Glomerular visceral epithelial cell (primary cell): ENCODE results near the gene TET2.

Experiments
- DNase-seq: peaks from one replicate; pipeline ENCODE4 v3.0.0-alpha.2; 2016; ENCODE audit errors: extremely low spot score

TET2 gene

GRCh38 chr4:105140684-105141490 lies 5.8 kb upstream of the TET2 start:
- DNase-seq: peak; percentile 26

DNA sequence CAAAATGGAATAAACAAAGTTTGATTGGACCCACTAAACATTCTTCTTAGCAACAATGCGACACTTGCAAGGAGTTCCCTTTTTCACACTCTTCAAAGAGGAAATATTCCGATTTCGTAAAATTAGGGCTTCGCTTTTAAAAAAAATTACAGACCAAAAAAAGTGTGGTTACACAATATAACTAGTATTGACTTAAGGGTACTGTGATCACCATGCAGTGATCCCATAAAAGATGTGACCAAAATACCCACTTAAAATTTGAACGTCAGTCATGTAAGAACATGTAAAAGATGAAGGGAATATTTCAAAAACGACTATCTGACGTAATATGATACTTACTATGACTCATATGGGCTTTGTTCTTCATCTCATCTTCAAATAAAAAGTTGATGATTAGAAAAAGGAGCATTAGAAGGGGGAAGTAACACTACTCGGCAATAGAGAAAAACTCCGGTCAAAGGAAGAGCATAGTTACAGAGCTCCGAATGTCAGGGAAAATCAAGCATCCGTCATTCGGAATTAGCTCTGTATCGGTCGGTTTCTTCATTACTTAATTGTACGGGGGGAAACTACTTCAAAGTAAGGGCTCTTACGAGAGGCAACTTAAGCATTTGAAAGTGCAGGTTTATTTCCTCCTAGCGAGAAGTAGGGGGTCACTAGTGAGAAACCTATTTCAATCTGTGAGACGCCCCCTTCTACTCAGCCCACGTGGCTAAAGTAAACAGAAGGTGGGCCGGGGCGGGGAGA lies 1.3 kb upstream of the TET2 start:
- no peak for DNase-seq

- no peak for DNase-seq
These were observed 787 bp upstream of the TET2 start for GRCh38 chr4:105145903-105146275.

DNA sequence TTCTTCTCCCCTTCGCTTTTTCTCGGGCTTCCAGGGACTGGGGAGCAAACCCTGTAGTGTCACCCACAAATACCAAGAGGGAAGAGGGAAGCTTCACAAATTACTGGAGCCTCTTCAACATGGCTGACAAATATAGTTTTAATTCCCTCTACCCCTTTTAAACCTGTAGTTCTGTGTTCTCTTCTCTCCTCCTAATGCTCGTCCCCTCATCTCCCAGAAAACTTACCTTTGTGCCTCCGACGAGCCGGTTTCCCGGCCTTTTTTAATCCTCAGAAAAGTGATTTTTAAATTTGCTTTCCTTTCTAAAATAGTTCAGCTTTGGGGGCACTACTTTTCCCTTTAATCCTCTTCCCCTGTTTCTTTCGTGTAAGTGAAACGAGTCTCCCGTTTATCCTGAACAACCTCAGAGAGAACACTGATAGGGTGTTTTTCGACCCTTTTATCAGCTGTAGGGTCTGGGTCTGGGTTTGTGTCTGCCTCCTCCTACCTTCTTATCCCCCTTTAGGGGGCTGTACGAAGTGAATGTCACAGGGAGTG lies 408 bp downstream of the TET2 start:
- DNase-seq: no peak

DNA sequence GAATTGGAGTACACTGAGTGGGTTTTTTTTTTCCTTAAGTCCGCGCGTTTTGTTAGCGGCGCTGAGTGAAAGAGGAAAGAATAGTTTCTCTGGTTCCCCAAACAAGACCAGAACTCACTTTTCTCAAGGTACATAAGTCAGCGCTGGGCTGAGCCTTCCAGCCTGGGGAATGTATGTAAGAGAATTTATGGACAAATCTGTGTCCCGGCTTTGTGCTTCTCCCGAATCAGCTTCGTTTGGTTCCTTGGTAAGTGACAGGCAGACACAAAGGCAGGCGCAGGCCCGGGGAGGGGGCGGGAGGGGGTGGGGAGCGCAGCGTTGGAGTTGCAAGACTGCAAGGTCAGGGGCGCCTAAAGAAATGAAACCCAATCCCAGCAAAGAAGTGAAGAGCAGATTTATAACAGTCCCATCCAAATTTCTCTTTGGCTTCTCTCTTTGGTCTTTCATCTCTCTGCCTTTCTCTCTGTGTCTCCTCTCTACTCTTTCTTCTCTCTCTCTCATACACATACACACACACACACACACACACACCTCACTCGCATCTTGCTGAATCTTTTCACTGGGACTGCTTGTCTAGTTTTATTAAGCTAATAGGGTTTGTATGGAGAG lies 981 bp downstream of the TET2 start:
- peak; percentile 46 for DNase-seq

DNA sequence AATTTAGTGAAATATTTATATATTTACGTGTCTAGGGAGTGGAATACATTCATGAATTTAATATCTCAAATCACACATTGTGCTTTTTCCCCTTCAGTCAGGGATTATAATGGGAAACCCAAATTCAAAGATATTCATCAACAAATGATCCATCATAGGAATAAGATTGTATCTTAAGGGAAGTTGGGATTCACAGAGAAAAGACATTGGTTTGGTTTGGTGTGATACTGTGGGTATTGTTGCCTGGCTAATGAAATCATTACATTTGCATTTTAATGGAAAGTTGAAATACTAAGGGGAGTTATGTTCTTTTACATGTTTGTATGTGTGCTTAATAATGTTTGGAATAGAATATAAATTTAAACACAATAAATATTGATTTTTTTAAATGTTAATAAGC lies 1.7 kb downstream of the TET2 start:
- DNase-seq: no peak

DNA sequence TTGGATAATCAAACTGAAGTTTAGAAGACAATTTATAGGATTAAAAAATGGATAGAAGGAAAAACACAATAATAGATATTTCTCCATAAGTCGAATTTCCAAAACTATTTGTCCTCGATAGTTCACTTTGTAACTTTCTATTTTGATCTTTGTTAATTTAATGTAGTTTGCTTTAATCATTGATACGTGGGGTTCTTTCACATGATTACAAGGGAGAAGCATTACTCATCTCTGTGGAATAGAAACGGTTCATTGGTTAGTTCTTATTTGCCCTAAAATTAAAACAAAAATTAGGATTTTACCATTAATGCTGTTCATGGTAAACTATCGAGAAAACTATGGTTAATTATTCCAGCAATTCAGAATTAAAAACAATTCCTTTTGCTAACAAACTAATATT lies 2.1 kb downstream of the TET2 start:
- no peak for DNase-seq

DNA sequence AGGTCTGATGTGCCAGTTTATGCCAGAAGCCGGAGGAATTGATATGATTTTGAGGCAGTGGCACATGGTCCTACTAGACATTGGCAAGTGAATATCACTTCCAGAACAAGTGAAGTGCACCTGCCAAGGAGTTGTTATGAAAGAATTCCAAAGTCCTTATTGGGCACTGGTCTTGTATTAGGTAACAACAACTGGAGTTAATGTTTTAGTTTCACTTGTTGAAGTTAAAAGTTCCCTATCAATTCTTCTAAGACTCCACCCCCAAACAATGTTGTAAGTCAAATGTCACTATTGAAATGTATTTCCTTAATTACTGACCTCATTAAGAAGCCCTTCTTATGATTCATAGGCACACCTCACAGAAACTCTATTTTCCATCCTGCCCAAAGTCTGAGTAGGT lies 3.1 kb downstream of the TET2 start:
- no peak for DNase-seq

- no peak for DNase-seq
These were observed 3.8 kb downstream of the TET2 start for GRCh38 chr4:105150503-105150902.

DNA sequence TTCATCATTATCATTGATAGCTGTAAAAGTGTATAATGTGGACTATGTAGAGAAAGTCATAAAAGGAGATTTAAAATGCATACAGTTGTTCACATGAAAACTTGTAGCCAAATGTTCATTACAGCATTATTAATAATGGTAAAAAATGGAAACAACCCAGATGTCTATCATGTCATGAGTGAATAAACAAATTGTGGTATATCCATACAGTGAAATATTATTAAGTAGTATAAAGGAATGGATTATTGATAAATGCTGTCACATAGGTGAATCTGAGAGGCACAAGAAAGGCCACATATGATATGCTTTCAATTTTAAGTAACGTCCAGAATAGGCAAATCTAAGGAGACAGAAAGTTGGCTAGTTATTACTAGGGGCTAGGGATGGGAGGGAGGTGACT lies 7.1 kb downstream of the TET2 start:
- no peak for DNase-seq

- no peak for DNase-seq
These were observed 7.9 kb downstream of the TET2 start for GRCh38 chr4:105154576-105154975.

DNA sequence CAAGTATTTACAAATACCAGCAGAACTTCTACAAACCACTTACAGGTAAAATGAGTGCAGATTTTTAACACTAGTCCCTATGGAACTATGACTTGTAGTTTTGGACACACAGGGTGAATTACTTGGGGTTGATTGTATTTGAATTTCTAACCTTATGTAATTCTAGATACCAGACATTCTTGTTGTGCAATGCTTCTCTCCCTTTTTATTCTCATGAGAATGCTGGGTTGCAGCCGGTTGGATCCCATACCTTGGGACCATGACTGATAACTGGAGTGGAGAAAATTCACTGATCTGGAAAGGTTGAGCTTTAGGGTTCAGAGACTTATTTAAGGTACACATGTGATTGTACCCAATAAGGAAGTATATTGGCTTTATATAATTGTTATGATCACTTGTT lies 8.8 kb downstream of the TET2 start:
- peak; percentile 15 for DNase-seq

- DNase-seq: no peak
These were observed 12.2 kb downstream of the TET2 start for GRCh38 chr4:105158837-105159236.

DNA sequence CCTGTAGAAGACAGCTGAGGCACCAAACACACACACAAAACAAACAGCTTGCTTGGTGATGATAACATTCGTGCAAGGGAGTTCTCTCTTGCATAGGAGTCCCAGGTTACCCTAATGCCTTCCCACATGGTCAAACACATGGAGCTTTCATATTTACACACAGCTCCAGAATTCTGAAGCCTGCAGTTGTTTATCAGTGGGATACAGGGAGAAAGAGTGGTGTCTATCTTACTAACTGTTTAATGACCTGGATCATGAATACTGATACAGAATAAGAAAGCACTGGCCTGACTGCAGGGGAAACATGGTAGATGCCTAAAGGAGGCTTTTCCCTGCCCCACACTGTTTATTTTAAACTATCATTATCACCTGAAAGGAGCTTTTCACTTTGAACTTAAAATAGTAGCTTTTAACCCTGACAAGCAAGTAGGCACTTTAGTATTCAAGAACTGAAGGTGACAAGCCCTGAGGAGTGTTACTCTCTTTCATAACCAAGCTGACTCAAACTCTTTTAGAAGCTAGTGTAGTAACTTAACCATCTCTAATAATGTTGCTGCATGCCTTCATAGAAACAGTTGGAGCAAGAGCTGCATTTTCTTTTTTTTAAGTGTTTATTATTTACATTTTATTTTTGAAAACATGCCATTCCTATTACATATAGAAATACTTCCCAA lies 15.6 kb downstream of the TET2 start:
- DNase-seq: no peak

DNA sequence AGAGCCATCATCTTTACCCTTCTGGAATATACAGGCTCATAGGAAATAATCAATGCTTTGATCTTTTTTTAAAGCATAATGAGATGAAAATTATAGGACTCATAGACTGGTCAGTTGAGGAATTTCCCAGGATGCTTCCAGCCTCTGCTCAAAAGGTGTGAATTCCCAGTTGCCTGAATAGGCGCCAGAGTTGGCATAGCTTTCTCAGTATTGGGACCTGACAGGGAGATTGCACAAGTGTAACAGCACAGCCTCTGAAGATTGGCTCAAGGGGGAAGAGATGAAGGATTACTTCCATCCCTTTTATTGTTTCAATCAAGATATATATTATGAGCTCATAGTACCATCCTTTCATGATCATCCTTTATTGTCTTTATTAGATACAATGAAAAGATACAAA lies 17.9 kb downstream of the TET2 start:
- no peak for DNase-seq

DNA sequence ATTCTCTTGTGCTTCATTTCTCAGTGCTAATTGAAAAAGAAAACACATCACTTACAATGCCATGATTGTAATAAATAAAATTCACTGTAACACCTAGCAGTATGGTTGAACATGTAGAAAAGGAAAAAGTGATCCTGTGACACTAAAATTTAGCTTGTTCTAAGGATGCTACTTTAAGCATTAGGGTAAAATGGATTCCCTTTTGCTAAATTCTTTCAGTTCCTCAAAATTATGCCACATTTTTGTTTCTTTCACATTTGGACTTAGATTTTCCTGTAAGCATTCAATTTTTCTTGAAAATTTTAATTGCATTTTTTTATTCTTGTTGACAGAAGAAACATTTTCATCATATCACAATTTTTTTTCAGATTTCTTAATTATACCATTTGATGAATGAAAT lies 19.4 kb downstream of the TET2 start:
- DNase-seq: no peak

GRCh38 chr4:105170711-105171110 lies 24.0 kb downstream of the TET2 start:
- DNase-seq: no peak

DNA sequence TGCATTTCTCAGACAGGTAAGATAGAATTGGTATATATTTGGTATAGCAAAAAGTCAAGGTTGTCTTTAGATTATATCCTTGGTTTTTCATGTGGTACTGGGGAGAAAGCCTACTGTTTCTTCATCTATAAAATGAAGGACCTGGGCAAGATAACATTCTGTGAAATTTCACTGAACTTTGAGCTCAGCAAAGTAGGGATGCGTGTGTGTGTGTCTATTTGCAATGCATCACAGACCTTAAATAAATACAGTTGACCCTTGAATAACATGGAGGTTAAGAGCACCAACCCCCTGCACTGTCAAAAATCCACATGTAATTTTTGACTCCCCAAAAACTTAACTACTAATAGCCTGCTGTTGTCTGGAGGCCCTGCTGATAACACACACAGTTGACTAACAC lies 25.2 kb downstream of the TET2 start:
- no peak for DNase-seq

GRCh38 chr4:105174098-105174497 lies 27.4 kb downstream of the TET2 start:
- DNase-seq: no peak

DNA sequence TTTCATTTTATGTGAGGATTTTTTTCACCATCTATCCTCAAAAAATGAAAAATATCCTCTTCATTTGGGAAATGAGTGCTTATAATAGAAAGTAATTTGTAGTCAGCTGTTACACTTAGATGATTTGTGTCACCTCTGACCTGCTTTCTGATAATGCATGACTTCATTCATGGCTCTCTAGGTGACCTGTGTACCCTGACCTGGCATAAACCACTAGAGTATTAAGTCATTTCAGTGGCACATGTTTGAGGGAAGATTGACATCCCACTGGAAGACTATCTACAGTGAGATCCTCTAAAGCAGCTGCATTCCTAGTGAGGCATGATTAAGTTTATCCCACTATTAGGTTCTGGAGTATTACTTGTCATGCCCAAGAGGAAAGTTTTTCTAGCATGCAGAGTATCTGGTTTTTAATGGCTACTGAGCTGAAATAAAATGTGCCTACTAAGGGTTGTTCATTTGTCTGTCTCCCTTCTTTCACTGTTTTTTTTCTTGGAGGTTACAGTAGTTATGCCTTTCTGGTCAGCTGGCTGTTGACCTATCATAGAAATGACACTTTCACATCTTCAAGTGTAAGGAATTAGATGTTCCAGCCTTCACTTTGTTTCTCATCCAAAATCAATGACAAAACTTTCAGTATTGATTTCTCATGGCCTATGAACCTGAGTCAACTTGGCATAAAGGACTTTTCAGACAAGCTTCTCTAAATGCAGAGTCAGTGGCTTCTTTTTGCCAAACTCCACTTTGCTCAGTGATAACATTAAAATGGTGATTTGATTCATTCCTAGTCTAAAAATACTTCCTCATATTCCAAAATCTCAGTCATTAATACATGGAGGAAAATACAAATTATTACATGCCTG lies 33.1 kb downstream of the TET2 start:
- DNase-seq: peak; percentile 56

- DNase-seq: no peak
These were observed 34.6 kb downstream of the TET2 start for GRCh38 chr4:105181259-105181658.
